ENCODE measurements around the gene IFFO2.

GRCh38 chr1:18924221-18924691 is 32.2 kb downstream of the IFFO2 start:
- TF ChIP-seq EZH2 (IDR thresholded peaks at IDR 0.05; ENCODE audit: low read depth, low read length, severe bottlenecking) (no peak), RAD21 (IDR thresholded peaks at IDR 0.05 in 1 of 2, conservative IDR thresholded peaks at IDR 0.05 in 1 of 2; ENCODE audit: low read depth in 2 of 2, low read length in 2 of 2) (no peak), CTCF (IDR thresholded peaks at IDR 0.05; ENCODE audit: control extremely low read depth in 1 of 3, insufficient read depth in 1 of 3, low read depth in 1 of 3, low read length in 3 of 3) (no peak), TAF1 (IDR thresholded peaks at IDR 0.05; ENCODE audit: low read depth, low read length) (no peak), EP300 (IDR thresholded peaks at IDR 0.05; ENCODE audit: borderline replicate concordance in 1 of 2, low read depth in 2 of 2, low read length in 2 of 2) (no peak), CEBPB (IDR thresholded peaks at IDR 0.05; ENCODE audit: low read depth, low read length) (no peak), ATF3 (IDR thresholded peaks at IDR 0.05; ENCODE audit: insufficient read depth, low read depth, low read length) (no peak), SIX5 (IDR thresholded peaks at IDR 0.05; ENCODE audit: low read depth, low read length) (no peak)
